Endothelial cell of umbilical vein (primary cell): Measurements from ENCODE around the gene HOXC9. TPM values are rescaled to one million over a fixed set of nuclear protein-coding genes. Genes with fewer than 3 reads are reported as not detected.

ENCODE experiments used
- BruUV-seq: library from RNA; stranded (reverse); fragments of 400-500 nt; replicated peaks from 2 replicates; lab custom pipeline; 2021; lab: Mats Ljungman, UMichigan
- CTCF ChIA-PET: fragments of 300-600, 350-600 bp; sonication (Branson Sonifier 250); formaldehyde crosslinking; loops from one replicate; lab custom pipeline; 2021; ENCODE audit warnings: antibody characterized with exemption, inconsistent platforms; lab: Charles Lee
- POLR2A ChIA-PET: fragments of 300-600, 350-600 bp; sonication (Branson Sonifier 250); formaldehyde crosslinking; loops from one replicate; lab custom pipeline; 2021; ENCODE audit warnings: antibody characterized with exemption, inconsistent platforms; lab: Charles Lee
- DNase-seq: peaks from one replicate; pipeline ENCODE4 v3.0.0-alpha.2; 2011; ENCODE audit warnings: low read depth, low spot score
- FAIRE-seq: peaks from 2 replicates; lab custom pipeline; 2011; peaks lifted over from hg19 to GRCh38; lab: Jason Lieb, UNC
- H2AFZ ChIP-seq: 2 replicates; pipeline ENCODE4 v1.6.0; 2012; ENCODE audit warnings: low read depth, low read length, control low read depth, inconsistent platforms
- H3K27ac ChIP-seq: 2 replicates; pipeline ENCODE4 v1.5.1; 2011; ENCODE audit warnings: low read depth, mild to moderate bottlenecking, control low read depth, low read length, moderate library complexity; ENCODE audit not compliant: insufficient read depth
- H3K27me3 ChIP-seq, 2 experiments: 2 replicates each; pipeline versions ENCODE4 v1.6.0 to v1.6.1; 2011; ENCODE audit warnings: low read length in 2 of 2, mixed read lengths in 1 of 2; ENCODE audit not compliant: control insufficient read depth in 2 of 2, insufficient read depth in 2 of 2
- H3K36me3 ChIP-seq, 2 experiments: 2 replicates in 1 of 2; 3 replicates in 1 of 2; pipeline ENCODE4 v1.5.1; 2011; ENCODE audit warnings: low read length in 2 of 2, mild to moderate bottlenecking in 1 of 2, moderate library complexity in 1 of 2; ENCODE audit not compliant: control insufficient read depth in 2 of 2, insufficient read depth in 2 of 2; ENCODE audit errors: extremely low read depth in 1 of 2
- H3K4me1 ChIP-seq: 3 replicates; pipeline ENCODE4 v1.5.1; 2011; ENCODE audit warnings: mild to moderate bottlenecking, low read length; ENCODE audit not compliant: control insufficient read depth, insufficient read depth; ENCODE audit errors: extremely low read depth
- H3K4me2 ChIP-seq: 2 replicates; pipeline ENCODE4 v1.6.1; 2011; ENCODE audit warnings: low read length, control low read depth, mixed read lengths; ENCODE audit not compliant: insufficient read depth
- H3K4me3 ChIP-seq, 3 experiments: fragments of 200-600 bp in 1 of 3; sonication (generic), shearing (Covaris generic) in 1 of 3; replicated peaks in 1 of 3; 2 replicates each; pipeline ENCODE4 v1.5.1; 2011 to 2016; ENCODE audit warnings: control low read depth in 3 of 3, low read length in 3 of 3, mild to moderate bottlenecking in 2 of 3, inconsistent platforms in 1 of 3, low read depth in 1 of 3, moderate library complexity in 1 of 3; ENCODE audit not compliant: insufficient read depth in 1 of 3
- H3K79me2 ChIP-seq: 2 replicates; pipeline ENCODE4 v1.6.0; 2012; ENCODE audit warnings: low read length, inconsistent platforms; ENCODE audit not compliant: control insufficient read depth, insufficient read depth
- H3K9ac ChIP-seq: replicated peaks from 2 replicates; pipeline ENCODE3; 2011; ENCODE audit warnings: low read length, control low read depth; ENCODE audit not compliant: insufficient read depth; ENCODE audit errors: extremely low read depth
- H3K9me1 ChIP-seq: replicated peaks from 3 replicates; pipeline ENCODE4 v1.6.0; 2011; ENCODE audit warnings: mild to moderate bottlenecking, low read length; ENCODE audit not compliant: control insufficient read depth, insufficient read depth; ENCODE audit errors: extremely low read depth
- H3K9me3 ChIP-seq: replicated peaks from 2 replicates; pipeline ENCODE4 v1.5.1; 2012; ENCODE audit warnings: low read length, inconsistent platforms; ENCODE audit not compliant: control insufficient read depth, insufficient read depth
- H4K20me1 ChIP-seq: replicated peaks from 2 replicates; pipeline ENCODE3; 2011; ENCODE audit warnings: mild to moderate bottlenecking, low read length; ENCODE audit not compliant: control insufficient read depth, insufficient read depth; ENCODE audit errors: extremely low read depth
- EZH2 ChIP-seq: IDR thresholded peaks from 2 replicates; pipeline ENCODE4 v1.6.1; 2012; ENCODE audit warnings: borderline replicate concordance, low read depth, mild to moderate bottlenecking, moderate library complexity, low read length, inconsistent platforms; ENCODE audit not compliant: severe bottlenecking
- MYC ChIP-seq: IDR thresholded peaks from one replicate; pipeline ENCODE4 v1.6.1; 2011; ENCODE audit warnings: mild to moderate bottlenecking, low read depth, low read length
- POLR2AphosphoS5 ChIP-seq: IDR thresholded peaks from 2 replicates; pipeline ENCODE4 v1.6.1; 2012; ENCODE audit warnings: low read depth, mild to moderate bottlenecking, control low read depth, low read length, moderate library complexity; ENCODE audit not compliant: insufficient read depth
- dilution Hi-C: fragments of 300-500 bp; cut with MboI; formaldehyde crosslinking; loops from one replicate; pipeline ENCODE4 v1.15.0; 2019; ENCODE audit warnings: low sequenced_read_pairs; ENCODE audit not compliant: extremely low pct_ligation_motif_present
- intact Hi-C: fragments of 100-400 bp; cut with micrococcal nuclease; formaldehyde crosslinking; loops from one replicate; pipeline ENCODE4 v1.10.0; 2022
- polyA plus RNA-seq, 4 experiments: library from polyadenylated mRNA; depleted of rRNA in 3 of 4; stranded (reverse) in 3 of 4; unstranded in 1 of 4; fragments of >200 nt; gene quantifications; 2 replicates each; pipeline versions ENCODE4 v1.2.1 to v1.2.3, GENCODE V29; 2011 to 2012; ENCODE audit warnings: missing spikeins in 1 of 4
- total RNA-seq: library from RNA; stranded (reverse); gene quantifications from 2 replicates; pipeline ENCODE4 v1.2.3, GENCODE V29; 2021

HOXC9 gene
- total and polyA plus RNA-seq, 2 donors (not counting 3 experiments of a cell fraction or from before 2014, with no cell fraction given), result 0.40 to 0.58 TPM

DNA sequence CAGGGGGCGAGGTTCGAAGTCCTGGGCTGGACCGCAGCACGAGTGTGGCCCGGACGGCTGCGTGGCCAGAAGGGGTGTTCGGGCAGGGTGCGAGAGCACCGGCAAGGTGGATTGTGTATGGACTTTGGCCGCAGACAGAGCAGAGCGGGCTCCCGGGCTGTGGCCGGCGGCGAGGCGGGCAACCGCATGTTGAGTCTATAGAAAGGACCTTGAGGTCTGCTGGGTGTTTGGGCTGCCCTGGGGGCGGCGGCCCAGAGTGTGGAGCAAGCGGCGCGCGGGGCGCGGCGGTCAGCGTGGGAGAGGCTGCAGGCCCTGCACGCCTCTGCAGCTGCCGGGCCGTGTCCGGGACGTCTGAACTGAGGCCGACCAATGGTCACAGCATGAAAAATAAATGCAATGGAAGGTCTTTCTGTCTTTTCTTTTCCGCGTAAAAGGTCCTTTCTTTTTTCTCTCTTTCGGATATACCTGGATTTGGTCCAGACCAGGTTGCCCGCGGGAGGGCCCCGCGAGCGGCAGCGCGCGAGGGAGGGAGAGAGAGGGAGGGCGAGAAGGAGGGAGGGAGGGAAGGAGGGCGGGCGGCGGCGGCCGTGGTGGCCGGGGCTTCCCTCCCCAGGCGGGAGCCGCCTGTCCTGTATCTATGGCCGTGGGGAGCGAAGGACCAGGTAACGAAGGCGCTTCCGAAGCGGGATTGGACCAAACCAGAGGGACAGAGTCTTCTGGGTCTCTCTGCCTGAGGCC lies 5.5 kb upstream of the HOXC9 start:
- Histone ChIP-seq H3K27me3 (peaks cover 90 to 98% of the 10 kb centered on the region in 2 experiments), H3K9ac (no peak overlapping the region), H3K4me3 (no peak overlapping the region)

DNA sequence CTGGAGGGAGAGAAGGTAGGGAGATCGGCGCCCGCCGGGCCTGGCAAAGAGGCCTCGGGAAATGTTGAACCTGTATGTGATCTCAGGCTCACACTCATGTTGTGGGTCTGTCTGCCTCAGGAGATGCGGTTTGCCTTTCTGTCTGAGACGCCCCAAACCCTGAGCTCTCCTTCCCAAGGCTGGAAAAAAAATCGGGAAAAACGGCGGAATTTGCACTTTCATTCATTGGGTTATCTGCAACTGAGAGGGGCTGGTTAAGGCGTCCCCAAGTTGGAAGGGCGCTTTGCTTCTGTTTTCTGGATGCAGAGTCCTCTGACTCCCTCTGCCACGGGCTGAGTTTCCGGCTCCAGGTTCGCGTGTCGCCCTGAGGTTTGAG lies 5.0 kb upstream of the HOXC9 start:
- dilution Hi-C loops, result no loop called here
- BruUV-seq, result no TSS peak
- no peak for FAIRE-seq

More for the DNA sequence above, 5.5 kb upstream of the HOXC9 start:
- BruUV-seq, result no TSS peak
- intact Hi-C loops (no loop called here), dilution Hi-C loops (no loop called here)
- no peaks in the 10 kb centered on the region for H3K4me1 ChIP-seq
- no peak for TF ChIP-seq MYC
- peak; percentile 93 for TF ChIP-seq EZH2
- H3K36me3 ChIP-seq, result no peaks in the 10 kb centered on the region
- H2AFZ ChIP-seq, result no peak overlapping the region
- H3K9me3 ChIP-seq, result no peaks in the 10 kb centered on the region
- no peaks in the 10 kb centered on the region for H4K20me1 ChIP-seq
- H3K9me1 ChIP-seq, result no peaks in the 10 kb centered on the region
- H3K79me2 ChIP-seq, result no peaks in the 10 kb centered on the region
- H3K27ac ChIP-seq, result no peak overlapping the region
- DNase-seq (no peak), FAIRE-seq (no peak)
- CTCF ChIA-PET, result interaction anchor here (1.5 to 3.7 kb wide), 2 partner anchors 10 to 11 kb away, joined by 9 to 17 read pairs; partner anchors contain the start of gene HOXC10
- POLR2A ChIA-PET, result no interaction called here
- H3K4me2 ChIP-seq, result no peak overlapping the region

More for the DNA sequence above, 5.0 kb upstream of the HOXC9 start:
- no peak overlapping the region for H2AFZ ChIP-seq
- H3K4me1 ChIP-seq, result no peaks in the 10 kb centered on the region
- intact Hi-C loops, result no loop called here
- no peak for DNase-seq
- no peaks in the 10 kb centered on the region for H3K9me1 ChIP-seq
- POLR2A ChIA-PET, result no interaction called here
- no peaks in the 10 kb centered on the region for H3K36me3 ChIP-seq
- H3K4me3 ChIP-seq, result no peak overlapping the region
- CTCF ChIA-PET, result interaction anchor here (1.4 to 3.7 kb wide), 2 partner anchors 11 to 206 kb away, joined by 5 to 17 read pairs; no protein-coding TSS in a partner anchor
- no peak overlapping the region for H3K4me2 ChIP-seq
- peak; percentile 97 for TF ChIP-seq EZH2
- TF ChIP-seq POLR2AphosphoS5, result no peak
- H4K20me1 ChIP-seq, result no peaks in the 10 kb centered on the region
- H3K27me3 ChIP-seq, result peaks cover 85 to 99% of the 10 kb centered on the region in 2 experiments
- no peak overlapping the region for H3K9ac ChIP-seq
- H3K27ac ChIP-seq, result no peak overlapping the region
- H3K79me2 ChIP-seq, result no peaks in the 10 kb centered on the region
- no peaks in the 10 kb centered on the region for H3K9me3 ChIP-seq
